HCT116 (cell line): Measurements from ENCODE around the gene EPHB2. TPM values are rescaled to one million over a fixed set of nuclear protein-coding genes. Genes with fewer than 3 reads are reported as not detected.
"Not testable (repeated sequence)": the region's sequence is repeated elsewhere in the genome, so short reads cannot be mapped to it uniquely, and the experiment has no call there.

Experiments used
- ATAC-seq: fragments of 200-7000 bp; cut with Tn5 transposase; 2 replicates; pipeline ENCODE4 v1.9.1; 2020; ENCODE audit warnings: mild to moderate bottlenecking, moderate library complexity
- BruUV-seq: library from RNA; stranded (reverse); fragments of 400-500 nt; replicated peaks from 2 replicates; lab custom pipeline; 2021; lab: Mats Ljungman, UMichigan
- CTCF ChIA-PET: fragments of 300-600 bp; sonication (Branson Sonifier 250); formaldehyde crosslinking; loops from one replicate; lab custom pipeline; 2021; ENCODE audit warnings: antibody characterized with exemption; lab: Charles Lee
- POLR2A ChIA-PET: fragments of 300-600, 350-600 bp; sonication (Branson Sonifier 250); formaldehyde crosslinking; loops from one replicate; lab custom pipeline; 2021; ENCODE audit warnings: antibody characterized with exemption; lab: Charles Lee
- RAD21 ChIA-PET, 2 experiments: fragments of 300-600 bp; sonication (Branson Sonifier 250); formaldehyde crosslinking; loops; one replicate each; lab custom pipeline; 2023; ENCODE audit warnings: low total read pairs in 2 of 2; ENCODE audit not compliant: uncharacterized antibody in 2 of 2, unreplicated experiment in 2 of 2, low non-redundant PET in 1 of 2; lab: Charles Lee
- DNase-seq: peaks from one replicate; pipeline ENCODE4 v3.0.0-alpha.2; 2010; ENCODE audit warnings: low read depth, low spot score
- H2AFZ ChIP-seq: fragments of 200-600 bp; shearing (Covaris generic), sonication (generic); 2 replicates; pipeline ENCODE4 v1.6.1; 2017; ENCODE audit warnings: low read depth, mixed run types, mixed read lengths, antibody characterized with exemption, low read length; ENCODE audit not compliant: poor library complexity, severe bottlenecking
- H3K27ac ChIP-seq: 2 replicates; pipeline ENCODE4 v1.5.1; 2012; ENCODE audit warnings: low read depth, low read length
- H3K27me3 ChIP-seq: fragments of 200-600 bp; sonication (generic); 2 replicates; pipeline ENCODE4 v1.6.1; 2016; ENCODE audit warnings: mixed run types, low read length, mixed read lengths; ENCODE audit not compliant: insufficient read depth
- H3K36me3 ChIP-seq, 2 experiments: fragments of 200-500 bp in 1 of 2; fragments of 200-600 bp in 1 of 2; sonication (Bioruptor generic) in 1 of 2; sonication (generic) in 1 of 2; 2 replicates each; pipeline versions ENCODE4 v1.5.1 to v1.6.1; 2014 to 2016; ENCODE audit warnings: low read length in 2 of 2, inconsistent platforms in 1 of 2, mixed read lengths in 1 of 2, mixed run types in 1 of 2; ENCODE audit not compliant: insufficient read depth in 2 of 2, control insufficient read depth in 1 of 2
- H3K4me1 ChIP-seq, 2 experiments: fragments of 200-600 bp in 1 of 2; sonication (generic) in 1 of 2; 2 replicates each; pipeline versions ENCODE4 v1.5.1 to v1.6.1; 2012 to 2017; ENCODE audit warnings: low read length in 2 of 2, inconsistent platforms in 1 of 2, mild to moderate bottlenecking in 1 of 2, mixed read lengths in 1 of 2, mixed run types in 1 of 2, moderate library complexity in 1 of 2; ENCODE audit not compliant: insufficient read depth in 2 of 2, control insufficient read depth in 1 of 2
- H3K4me2 ChIP-seq: fragments of 200-600 bp; sonication (generic); 2 replicates; pipeline ENCODE4 v1.6.1; 2017; ENCODE audit warnings: mixed run types, low read length, mixed read lengths
- H3K4me3 ChIP-seq, 2 experiments: fragments of 200-600 bp in 1 of 2; sonication (generic) in 1 of 2; replicated peaks in 1 of 2; 2 replicates each; pipeline ENCODE4 v1.5.1; 2011 to 2016; ENCODE audit warnings: low read length in 2 of 2, control low read depth in 1 of 2, low read depth in 1 of 2, mild to moderate bottlenecking in 1 of 2, mixed read lengths in 1 of 2, mixed run types in 1 of 2
- H3K79me2 ChIP-seq: fragments of 200-600 bp; sonication (generic); 2 replicates; pipeline ENCODE4 v1.6.1; 2017; ENCODE audit warnings: mild to moderate bottlenecking, mixed run types, low read length, moderate library complexity, mixed read lengths; ENCODE audit not compliant: insufficient read depth
- H3K9ac ChIP-seq: fragments of 200-600 bp; sonication (generic); 2 replicates; pipeline ENCODE4 v1.6.1; 2016; ENCODE audit warnings: low read length, mixed read lengths
- H3K9me2 ChIP-seq: fragments of 200-600 bp; sonication (generic), shearing (Covaris generic); 2 replicates; pipeline ENCODE4 v1.6.1; 2017; ENCODE audit warnings: mixed run types, mild to moderate bottlenecking, moderate library complexity; ENCODE audit not compliant: insufficient read depth
- H3K9me3 ChIP-seq, 2 experiments: fragments of 200-500 bp in 1 of 2; fragments of 200-600 bp in 1 of 2; sonication (Bioruptor generic) in 1 of 2; sonication (generic) in 1 of 2; 2 replicates each; pipeline ENCODE4 v1.6.1; 2014 to 2017; ENCODE audit warnings: low read length in 2 of 2, mixed read lengths in 2 of 2, inconsistent platforms in 1 of 2, low read depth in 1 of 2, mild to moderate bottlenecking in 1 of 2, mixed run types in 1 of 2, moderate library complexity in 1 of 2; ENCODE audit not compliant: control insufficient read depth in 1 of 2, insufficient read depth in 1 of 2
- H4K20me1 ChIP-seq: fragments of 200-600 bp; sonication (generic), shearing (Covaris generic); 2 replicates; pipeline ENCODE4 v1.6.1; 2017; ENCODE audit warnings: mixed run types, mild to moderate bottlenecking, moderate library complexity; ENCODE audit not compliant: insufficient read depth
- CBX3 ChIP-seq: IDR thresholded peaks from 2 replicates; pipeline ENCODE4 v1.6.1; 2012; ENCODE audit warnings: low read depth
- ELF1 ChIP-seq: IDR thresholded peaks from 2 replicates; pipeline ENCODE4 v1.6.1; 2012; ENCODE audit warnings: low read depth, borderline replicate concordance
- FOSL1 ChIP-seq: IDR thresholded peaks from 2 replicates; pipeline ENCODE4 v1.6.1; 2012; ENCODE audit warnings: low read depth
- JUND ChIP-seq: IDR thresholded peaks from 2 replicates; pipeline ENCODE4 v1.6.1; 2012
- POLR2AphosphoS5 ChIP-seq: IDR thresholded peaks from 2 replicates; pipeline ENCODE4 v1.6.1; 2011; ENCODE audit warnings: mild to moderate bottlenecking, low read depth, low read length, moderate library complexity
- REST ChIP-seq: IDR thresholded peaks from 2 replicates; pipeline ENCODE4 v1.6.1; 2012; ENCODE audit warnings: low read depth
- SP1 ChIP-seq: IDR thresholded peaks from 2 replicates; pipeline ENCODE4 v1.6.1; 2012; ENCODE audit warnings: low read depth
- TCF7L2 ChIP-seq: IDR thresholded peaks from 2 replicates; pipeline ENCODE4 v1.7.0; 2011; ENCODE audit warnings: borderline replicate concordance, inconsistent platforms; ENCODE audit not compliant: insufficient read depth, insufficient read length; ENCODE audit errors: extremely low read depth
- ZBTB33 ChIP-seq: IDR thresholded peaks from 2 replicates; pipeline ENCODE4 v1.6.1; 2011; ENCODE audit warnings: mild to moderate bottlenecking, low read length, moderate library complexity; ENCODE audit not compliant: insufficient replicate concordance; ENCODE audit errors: extremely low read depth
- ZNF274 ChIP-seq: fragments of 200-500 bp; sonication (Bioruptor generic); IDR thresholded peaks from 2 replicates; pipeline ENCODE4 v1.6.1; 2014; ENCODE audit warnings: mild to moderate bottlenecking, low read depth, low read length, inconsistent platforms
- intact Hi-C: fragments of 100-400 bp; cut with micrococcal nuclease; formaldehyde crosslinking; loops from 2 replicates; pipeline ENCODE4 v1.10.0; 2022
- total RNA-seq: library from RNA; stranded (reverse); gene quantifications from one replicate; pipeline ENCODE4 v1.2.1, GENCODE V29; 2021; ENCODE audit not compliant: unreplicated experiment

The EPHB2 gene
- total RNA-seq, 1 experiment from 2014 or later, result 19.5 TPM

- no peak for TF ChIP-seq REST
- no peak for TF ChIP-seq ZBTB33
- no peak for TF ChIP-seq JUND
- no peak for TF ChIP-seq ZNF274
- TF ChIP-seq CBX3, result no peak
- TF ChIP-seq FOSL1, result no peak
- no peak for TF ChIP-seq SP1
- no peak for TF ChIP-seq ELF1
- TF ChIP-seq TCF7L2, result no peak
- no peak for TF ChIP-seq POLR2AphosphoS5
- TF ChIP-seq, all 23 proteins: peak for 0
Observed at GRCh38 chr1:22705586-22705985, 5.1 kb upstream of the EPHB2 start (continued).

- RAD21 ChIA-PET, H3K27me3 ChIP-seq, BruUV-seq, H3K9ac ChIP-seq, H3K79me2 ChIP-seq, H3K36me3 ChIP-seq, H3K9me2 ChIP-seq, H4K20me1 ChIP-seq, CTCF ChIA-PET, H3K27ac ChIP-seq, DNase-seq, H2AFZ ChIP-seq, intact Hi-C loops, H3K9me3 ChIP-seq, H3K4me2 ChIP-seq, ATAC-seq, POLR2A ChIA-PET, H3K4me3 ChIP-seq: not testable (repeated sequence)
- peaks cover 0 to 20% of the 10 kb centered on the region in 2 experiments; a peak in 3 of 4 replicates for H3K4me1 ChIP-seq
Observed at GRCh38 chr1:22706100-22706499, 4.5 kb upstream of the EPHB2 start.
